Testis (tissue), 5 donors: ENCODE data around the gene MRPL18. TPM values are rescaled to one million over a fixed set of nuclear protein-coding genes. Genes with fewer than 3 reads are reported as not detected.
A peak's percentile ranks its signal among the peaks of the same experiment; 100 is the strongest.
"Not testable (repeated sequence)": the region's sequence is repeated elsewhere in the genome, so short reads cannot be mapped to it uniquely, and the experiment has no call there.

Experiments used
- DNase-seq: peaks from one replicate; pipeline ENCODE4 v3.0.0-alpha.2; 2019
- H3K27ac ChIP-seq, 2 donors: fragments of 200-600 bp; sonication (generic); one replicate each; pipeline ENCODE4 v1.5.1; 2019
- H3K27me3 ChIP-seq: fragments of 200-600 bp; sonication (generic); one replicate; pipeline ENCODE4 v1.5.1; 2019
- H3K36me3 ChIP-seq: fragments of 200-600 bp; sonication (generic); one replicate; pipeline ENCODE4 v1.5.1; 2017; ENCODE audit warnings: low read depth; ENCODE audit errors: missing control alignments
- H3K4me1 ChIP-seq: fragments of 200-600 bp; sonication (generic); one replicate; pipeline ENCODE4 v1.5.1; 2019
- H3K4me3 ChIP-seq, 2 donors: fragments of 200-600 bp; sonication (generic); one replicate each; pipeline ENCODE4 v1.5.1; 2017 to 2019
- H3K9me3 ChIP-seq: fragments of 200-600 bp; sonication (generic); one replicate; pipeline ENCODE4 v1.5.1; 2017
- POLR2A ChIP-seq: fragments of 450-650 bp; IDR thresholded peaks from one replicate; pipeline ENCODE4 v1.6.1; 2017; ENCODE audit warnings: antibody characterized with exemption, mild to moderate bottlenecking, moderate library complexity
- WGBS, 2 donors: methylation state at CpG; one replicate each; pipeline ENCODE4 v1.1.5; 2018; 5-methylcytosine and 5-hydroxymethylcytosine counted together
- intact Hi-C: fragments of 100-400 bp; cut with DNase I; formaldehyde crosslinking; loops from one replicate; pipeline ENCODE4 v1.15.1; 2023; ENCODE audit warnings: low total_unique reads
- long read RNA-seq, 2 donors: transcript quantifications; one replicate each; lab custom pipeline, GENCODE V29; 2026
- polyA plus RNA-seq: library from polyadenylated mRNA; stranded (reverse); fragments of 350-450 nt; fragmentation: Illumina TruSeq; extraction: RNeasy Lipid Tissue Mini Kit (QIAGEN cat#74804); gene quantifications from one replicate; pipeline ENCODE4 v1.2.3, GENCODE V29; 2014; ENCODE audit warnings: low read depth, low replicate concordance; ENCODE audit not compliant: insufficient read depth
- total RNA-seq, 2 donors: library from RNA; depleted of rRNA; stranded (reverse); fragments of >200 nt; gene quantifications; one replicate each; pipeline ENCODE4 v1.2.3, GENCODE V29; 2016
- TF ChIP-seq, protein P1 (sequence below), 3 experiments: fragments of 450-650 bp in 2 of 3; fragments of 200-600 bp in 1 of 3; sonication (generic) in 1 of 3; IDR thresholded peaks; one replicate each; pipeline ENCODE4 v1.5.1; 2016 to 2019; ENCODE audit warnings: antibody characterized with exemption in 3 of 3, mild to moderate bottlenecking in 2 of 3, moderate library complexity in 1 of 3

Gene MRPL18
- 10 to 100 TPM; 60.3 to 71.3 TPM for total RNA-seq
- polyA plus RNA-seq = 73.9 TPM
- long read RNA-seq, donor 1, transcript MRPL18-201 (4 exons, 978 nt) = major isoform, 33 of 62 reads
- long read RNA-seq, donor 1, partial matches to known transcripts = 6 of 62 reads
- long read RNA-seq, donor 1, other reads (novel, unspliced or antisense) = 22 of 62 reads
- long read RNA-seq, donor 2, transcript MRPL18-201 (4 exons, 978 nt) = major isoform, 27 of 35 reads
- long read RNA-seq, donor 2, partial matches to known transcripts = 7 of 35 reads
- long read RNA-seq, donor 2, other reads (novel, unspliced or antisense) = 0 of 35 reads

DNA sequence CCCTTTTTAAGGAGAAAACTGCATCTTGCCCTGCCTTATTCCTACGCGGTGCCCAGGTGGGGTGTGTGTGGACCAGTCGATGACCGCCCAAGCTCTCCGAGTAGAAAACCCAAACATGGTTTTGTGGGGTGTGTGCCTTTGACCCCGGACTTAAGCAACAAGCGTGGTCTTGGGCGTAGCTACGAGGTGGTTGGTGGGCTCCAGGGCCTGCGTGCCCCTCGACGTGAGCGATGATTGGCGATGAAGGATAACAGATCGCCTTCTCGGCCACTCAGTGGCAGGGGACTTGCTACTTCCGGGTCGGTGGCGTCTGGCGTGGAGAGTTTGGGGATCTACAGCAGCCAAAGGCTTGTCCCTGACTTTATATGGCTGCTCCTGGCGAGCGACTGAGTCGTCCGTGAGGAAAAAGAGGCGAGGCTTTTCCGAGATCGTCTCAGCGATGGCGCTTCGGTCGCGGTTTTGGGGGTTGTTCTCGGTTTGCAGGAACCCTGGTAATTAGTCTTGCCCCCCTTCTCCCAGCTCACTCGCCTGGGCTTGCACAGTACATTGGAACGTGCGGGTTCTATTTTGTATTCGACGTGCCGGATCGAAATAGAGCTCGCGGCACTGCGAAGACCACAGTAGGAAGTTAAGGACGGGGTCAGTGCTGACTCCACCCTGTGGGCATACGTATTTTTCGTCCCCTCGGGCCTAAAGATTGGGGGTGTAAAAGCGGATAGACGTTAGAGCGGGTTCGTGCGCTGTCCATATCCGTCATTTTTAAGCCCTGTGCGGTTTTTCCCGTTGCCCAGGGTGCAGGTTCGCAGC lies at the start of gene MRPL18:
TSS of gene MRPL18 (plus strand) at position 319 of the 807 bp plus-strand sequence. CDS start at position 440, 121 bp downstream.
- intact Hi-C loops = no loop called here

DNA sequence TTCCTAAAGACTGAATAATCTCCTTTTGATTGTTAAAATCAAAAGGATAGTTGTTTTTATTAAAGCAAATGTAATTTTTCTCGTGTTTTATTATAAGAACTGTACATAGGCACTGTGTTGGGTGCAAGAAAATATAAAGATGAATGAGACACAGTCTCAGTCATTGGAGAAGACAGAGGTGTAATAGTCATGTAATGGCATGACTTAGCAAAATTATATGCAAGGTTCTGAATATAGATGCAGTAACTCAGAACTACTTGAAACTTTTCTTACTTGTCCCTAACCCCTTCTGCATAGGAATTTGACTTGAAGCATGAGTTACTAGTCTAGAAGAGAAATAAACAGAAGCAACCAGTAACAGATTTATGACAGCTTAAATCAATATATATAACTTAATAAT lies 48.1 kb upstream of the MRPL18 start:
- no peak for DNase-seq
- Histone ChIP-seq H3K27ac (no peak overlapping the region), H3K4me1 (no peaks in the 10 kb centered on the region), H3K9me3 (no peaks in the 10 kb centered on the region), H3K36me3 (no peaks in the 10 kb centered on the region), H3K4me3 (no peak overlapping the region), H3K27me3 (no peaks in the 10 kb centered on the region)
- TF ChIP-seq, protein P1, sequence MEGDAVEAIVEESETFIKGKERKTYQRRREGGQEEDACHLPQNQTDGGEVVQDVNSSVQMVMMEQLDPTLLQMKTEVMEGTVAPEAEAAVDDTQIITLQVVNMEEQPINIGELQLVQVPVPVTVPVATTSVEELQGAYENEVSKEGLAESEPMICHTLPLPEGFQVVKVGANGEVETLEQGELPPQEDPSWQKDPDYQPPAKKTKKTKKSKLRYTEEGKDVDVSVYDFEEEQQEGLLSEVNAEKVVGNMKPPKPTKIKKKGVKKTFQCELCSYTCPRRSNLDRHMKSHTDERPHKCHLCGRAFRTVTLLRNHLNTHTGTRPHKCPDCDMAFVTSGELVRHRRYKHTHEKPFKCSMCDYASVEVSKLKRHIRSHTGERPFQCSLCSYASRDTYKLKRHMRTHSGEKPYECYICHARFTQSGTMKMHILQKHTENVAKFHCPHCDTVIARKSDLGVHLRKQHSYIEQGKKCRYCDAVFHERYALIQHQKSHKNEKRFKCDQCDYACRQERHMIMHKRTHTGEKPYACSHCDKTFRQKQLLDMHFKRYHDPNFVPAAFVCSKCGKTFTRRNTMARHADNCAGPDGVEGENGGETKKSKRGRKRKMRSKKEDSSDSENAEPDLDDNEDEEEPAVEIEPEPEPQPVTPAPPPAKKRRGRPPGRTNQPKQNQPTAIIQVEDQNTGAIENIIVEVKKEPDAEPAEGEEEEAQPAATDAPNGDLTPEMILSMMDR (IDR thresholded peaks at IDR 0.05) = no peak
- WGBS, 2 donors = 88 to 89% methylated on average over 1 of the region's 1 CpG
- intact Hi-C loops = no loop called here

More for the DNA sequence above, at the start of gene MRPL18:
- Histone ChIP-seq H3K36me3 (no peaks in the 10 kb centered on the region), H3K9me3 (no peaks in the 10 kb centered on the region), H3K27me3 (no peaks in the 10 kb centered on the region), H3K4me1 (peaks cover 13% of the 10 kb centered on the region), H3K4me3 (peak within 1 kb of the TSS; percentile 77 to 99), H3K27ac (peak within 1 kb of the TSS; percentile 97 to 100)
- 0 to 1% methylated on average over 26 to 54 of the region's 56 CpGs for WGBS, 2 donors
- peak; percentile 71 for TF ChIP-seq POLR2A
- TF ChIP-seq, protein P1 (IDR thresholded peaks at IDR 0.05) = no peak
- peak; percentile 98 for DNase-seq

DNA sequence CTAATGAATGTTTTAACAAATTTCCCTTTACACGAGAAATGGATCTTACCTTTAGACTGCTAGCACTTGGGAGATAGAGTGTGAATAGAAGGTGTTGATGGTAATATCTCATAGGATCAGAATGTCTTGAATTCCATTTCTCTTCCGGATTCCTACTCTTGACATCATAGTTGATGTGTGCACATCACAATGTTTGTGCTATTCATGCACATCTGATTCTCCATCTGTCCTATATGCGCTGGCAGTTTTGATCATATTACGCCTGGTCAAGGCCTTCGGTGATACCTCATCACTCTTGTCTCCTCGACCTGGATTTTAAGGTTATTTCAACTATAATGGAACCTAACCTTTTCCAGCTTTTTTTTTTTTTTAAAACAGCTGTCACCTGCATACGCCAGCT lies 45.2 kb upstream of the MRPL18 start:
- Histone ChIP-seq H3K27me3 (no peaks in the 10 kb centered on the region), H3K36me3 (no peaks in the 10 kb centered on the region), H3K27ac (no peak overlapping the region), H3K4me3 (no peak overlapping the region), H3K9me3 (no peaks in the 10 kb centered on the region), H3K4me1 (no peaks in the 10 kb centered on the region)
- intact Hi-C loops = no loop called here
- TF ChIP-seq, protein P1 (IDR thresholded peaks at IDR 0.05) = no peak
- no peak for TF ChIP-seq POLR2A
- DNase-seq = no peak
- whole genome bisulfite sequencing, 2 donors = 84 to 88% methylated on average over 7 of the region's 7 CpGs

DNA sequence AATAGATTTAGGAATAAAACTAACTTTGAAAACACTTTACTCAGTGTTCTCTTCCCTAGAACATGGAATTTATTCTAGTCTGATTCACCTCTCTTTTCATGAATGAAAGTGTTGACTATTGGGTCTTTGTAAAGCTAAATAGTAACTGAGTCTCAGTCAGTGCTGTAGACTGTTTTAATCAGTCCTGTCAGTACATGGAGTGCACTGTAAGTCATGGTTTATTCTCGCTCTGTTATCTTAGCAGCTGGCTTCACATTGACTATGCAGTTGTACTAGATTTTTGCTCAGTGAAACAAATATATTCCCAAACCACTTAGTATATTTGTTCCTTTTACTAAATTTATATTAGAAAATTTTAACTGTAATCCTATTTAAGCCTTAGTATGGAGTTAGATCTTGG lies 43.5 kb upstream of the MRPL18 start:
- H3K27me3 ChIP-seq = no peaks in the 10 kb centered on the region
- H3K36me3 ChIP-seq = no peaks in the 10 kb centered on the region
- DNase-seq = no peak
- no peaks in the 10 kb centered on the region for H3K9me3 ChIP-seq
- H3K4me3 ChIP-seq = no peak overlapping the region
- TF ChIP-seq, protein P1 (IDR thresholded peaks at IDR 0.05) = no peak
- no peak for TF ChIP-seq POLR2A
- no peak overlapping the region for H3K27ac ChIP-seq
- intact Hi-C loops = no loop called here
- 40 to 73% methylated on average over 1 of the region's 1 CpG for WGBS, 2 donors
- H3K4me1 ChIP-seq = no peaks in the 10 kb centered on the region

DNA sequence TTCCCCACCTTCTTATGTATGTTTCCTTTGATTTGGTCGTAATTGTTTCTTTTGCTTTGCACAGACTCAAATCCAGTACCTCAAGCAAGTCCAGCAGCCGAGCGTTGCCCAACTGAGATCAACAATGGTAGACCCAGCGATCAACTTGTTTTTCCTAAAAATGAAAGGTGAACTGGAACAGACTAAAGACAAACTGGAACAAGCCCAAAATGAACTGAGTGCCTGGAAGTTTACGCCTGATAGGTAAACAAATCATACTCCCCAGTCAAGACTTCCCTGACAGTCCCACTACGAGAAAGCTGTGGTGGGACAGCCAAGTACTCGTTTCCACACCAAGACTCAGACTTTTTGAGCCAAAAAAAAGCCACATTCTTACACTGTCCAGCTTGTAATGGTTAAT lies 42.1 kb upstream of the MRPL18 start:
- H3K27ac ChIP-seq, H3K4me3 ChIP-seq, H3K9me3 ChIP-seq, intact Hi-C loops, DNase-seq, H3K4me1 ChIP-seq, H3K27me3 ChIP-seq, H3K36me3 ChIP-seq: not testable (repeated sequence)
- 83 to 86% methylated on average over 7 of the region's 7 CpGs for WGBS, 2 donors
